Measurements from ENCODE around the gene RBM45.

The RBM45 gene

DNA sequence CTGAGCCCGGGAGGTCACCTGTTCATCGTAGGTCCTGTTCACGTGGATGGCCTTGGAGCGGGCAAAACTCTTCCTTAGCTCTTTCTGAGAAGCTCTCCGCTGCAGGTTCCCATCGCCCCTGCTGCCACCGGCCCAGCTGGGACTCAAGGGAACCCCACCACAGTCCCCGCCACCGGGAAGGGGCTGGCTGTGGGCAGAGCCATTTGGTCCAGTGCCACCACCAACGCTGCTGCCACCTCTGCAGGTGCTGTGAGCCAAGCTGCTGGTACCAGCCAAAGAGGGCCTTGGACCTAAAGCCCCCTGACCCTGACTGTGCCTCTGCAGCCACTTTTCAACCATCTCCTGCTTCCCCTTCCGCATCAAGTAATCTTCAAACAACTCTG is 40.2 kb upstream of the RBM45 start:
- H3K4me3 ChIP-seq (ENCODE audit: insufficient read depth, low read length, poor library complexity, severe bottlenecking): no peak overlapping the region
- H2AFZ ChIP-seq (ENCODE audit: low read depth, low read length, severe bottlenecking): no peak overlapping the region
- H3K27me3 ChIP-seq (ENCODE audit: low read length): no peaks in the 10 kb centered on the region
- TF ChIP-seq, protein P1, sequence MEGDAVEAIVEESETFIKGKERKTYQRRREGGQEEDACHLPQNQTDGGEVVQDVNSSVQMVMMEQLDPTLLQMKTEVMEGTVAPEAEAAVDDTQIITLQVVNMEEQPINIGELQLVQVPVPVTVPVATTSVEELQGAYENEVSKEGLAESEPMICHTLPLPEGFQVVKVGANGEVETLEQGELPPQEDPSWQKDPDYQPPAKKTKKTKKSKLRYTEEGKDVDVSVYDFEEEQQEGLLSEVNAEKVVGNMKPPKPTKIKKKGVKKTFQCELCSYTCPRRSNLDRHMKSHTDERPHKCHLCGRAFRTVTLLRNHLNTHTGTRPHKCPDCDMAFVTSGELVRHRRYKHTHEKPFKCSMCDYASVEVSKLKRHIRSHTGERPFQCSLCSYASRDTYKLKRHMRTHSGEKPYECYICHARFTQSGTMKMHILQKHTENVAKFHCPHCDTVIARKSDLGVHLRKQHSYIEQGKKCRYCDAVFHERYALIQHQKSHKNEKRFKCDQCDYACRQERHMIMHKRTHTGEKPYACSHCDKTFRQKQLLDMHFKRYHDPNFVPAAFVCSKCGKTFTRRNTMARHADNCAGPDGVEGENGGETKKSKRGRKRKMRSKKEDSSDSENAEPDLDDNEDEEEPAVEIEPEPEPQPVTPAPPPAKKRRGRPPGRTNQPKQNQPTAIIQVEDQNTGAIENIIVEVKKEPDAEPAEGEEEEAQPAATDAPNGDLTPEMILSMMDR (IDR thresholded peaks at IDR 0.05; ENCODE audit: insufficient read depth, low read length, poor library complexity, severe bottlenecking): no peak
- TF ChIP-seq EZH2phosphoT487 (conservative IDR thresholded peaks at IDR 0.05; ENCODE audit: low read length): no peak
- no peak overlapping the region for H3K27ac ChIP-seq (ENCODE audit: low read depth, low read length)
- no peak overlapping the region for H3K9ac ChIP-seq (ENCODE audit: low read length)
- no peaks in the 10 kb centered on the region for H3F3A ChIP-seq (ENCODE audit: insufficient read depth)
- H3K9me2 ChIP-seq (replicated peaks; ENCODE audit: insufficient read depth, low read length): no peaks in the 10 kb centered on the region
- no peaks in the 10 kb centered on the region for H3K79me2 ChIP-seq (ENCODE audit: insufficient read depth, low read length)
- H3K36me3 ChIP-seq (ENCODE audit: low read length): no peaks in the 10 kb centered on the region
- no peak overlapping the region for H3K4me2 ChIP-seq (ENCODE audit: low read depth, low read length, poor library complexity, severe bottlenecking)
- H4K20me1 ChIP-seq (ENCODE audit: low read depth, low read length): no peaks in the 10 kb centered on the region
- no peaks in the 10 kb centered on the region for H3K9me3 ChIP-seq (ENCODE audit: insufficient read depth, low read length)

DNA sequence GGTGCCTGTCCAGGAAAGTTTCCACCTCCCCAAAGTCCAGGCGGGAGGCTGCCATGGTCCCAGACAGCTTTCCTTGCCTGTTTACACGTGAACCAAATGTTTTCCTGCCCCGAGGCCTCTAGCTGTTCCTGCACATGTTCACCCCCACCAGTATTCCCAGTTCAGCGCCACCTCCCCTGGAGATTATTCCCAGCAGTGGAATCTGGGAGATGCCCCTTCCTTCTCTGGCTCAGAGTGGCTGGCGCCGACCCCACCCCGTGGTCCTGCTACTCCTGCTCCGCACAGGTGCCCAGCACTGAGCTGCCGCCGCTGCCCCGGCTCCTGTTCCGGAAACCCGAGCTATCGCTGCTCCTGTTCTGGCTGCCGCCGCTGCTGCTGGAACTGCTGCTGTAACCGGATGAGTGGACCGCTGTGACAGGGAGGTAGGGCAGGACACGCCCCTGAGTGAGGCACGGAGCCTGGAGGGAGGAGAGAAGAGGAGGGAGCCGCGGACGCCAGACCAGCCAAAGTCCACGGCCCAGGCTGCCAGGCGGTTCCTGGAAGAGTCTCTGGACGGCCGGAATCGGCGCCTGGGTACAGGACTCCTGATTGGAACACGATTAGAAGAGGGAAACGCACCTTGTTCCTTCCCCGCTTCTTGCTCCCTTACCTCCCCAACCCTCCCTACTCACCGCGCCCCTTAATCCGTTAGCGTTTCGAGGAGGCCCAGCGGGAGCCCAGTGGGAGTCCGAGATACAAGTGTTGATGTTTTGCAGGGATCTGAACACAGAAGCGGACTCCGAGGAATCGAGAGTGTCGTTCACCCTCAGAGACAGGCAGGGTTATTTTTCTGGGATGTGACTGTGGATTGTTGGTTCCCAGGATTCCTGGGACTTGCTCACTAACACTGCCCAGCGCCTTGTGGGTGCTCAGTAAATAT is 39.6 kb upstream of the RBM45 start, which contains the start of gene PDE11A:
Gene PDE11A (minus strand): TSS at position 395 of the 919 bp plus-strand sequence. CDS start 340 bp downstream, at position 55.
- no peak within 1 kb of the TSS for H2AFZ ChIP-seq (ENCODE audit: low read depth, low read length, severe bottlenecking)
- H3K9ac ChIP-seq (ENCODE audit: low read length): no peak within 1 kb of the TSS
- no peak within 1 kb of the TSS for H3K27ac ChIP-seq (ENCODE audit: low read depth, low read length)

DNA sequence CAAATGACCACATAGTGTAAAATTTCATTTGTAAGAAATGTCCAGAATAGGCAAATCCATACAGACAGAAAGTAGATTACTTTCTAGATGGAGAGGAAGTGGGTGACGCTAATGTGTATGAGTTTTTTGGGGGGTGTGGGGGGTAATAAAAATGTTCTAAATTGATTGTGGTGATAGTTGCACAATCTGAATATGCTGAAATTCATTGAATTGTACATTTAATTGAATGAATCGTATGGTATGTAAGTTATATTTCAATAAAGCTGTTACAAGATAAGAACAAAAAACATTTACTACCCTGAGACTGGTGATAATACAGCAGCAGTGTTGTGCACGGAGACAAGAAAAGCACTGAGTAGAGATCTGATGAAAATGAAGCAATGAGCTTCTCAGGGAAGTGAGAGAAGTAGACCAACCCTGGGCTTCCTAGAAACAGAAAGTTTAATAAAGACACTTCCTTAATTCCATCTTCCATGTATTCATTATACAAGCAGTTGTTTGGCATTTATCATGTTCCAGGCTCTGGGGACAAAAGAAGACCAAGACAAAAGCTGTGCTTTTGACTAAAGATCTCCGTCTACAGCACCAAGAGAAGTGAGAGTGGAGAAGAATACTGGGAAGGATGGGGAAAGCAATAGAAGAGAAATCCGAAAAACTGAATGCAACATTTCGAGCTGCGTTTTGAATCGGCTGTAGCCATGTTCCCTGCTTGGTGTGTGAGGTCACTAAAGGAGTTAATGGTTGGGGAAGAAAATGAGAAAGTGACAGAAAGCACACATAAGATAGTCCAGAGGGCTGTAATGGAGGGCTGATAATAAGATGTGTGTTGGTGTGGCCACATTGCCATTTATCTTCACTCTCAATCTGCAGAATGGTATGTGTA is 37.9 kb upstream of the RBM45 start:
- Histone ChIP-seq H3K9me3 (ENCODE audit: insufficient read depth, low read length) (no peaks in the 10 kb centered on the region), H3F3A (ENCODE audit: insufficient read depth) (no peaks in the 10 kb centered on the region), H3K27me3 (ENCODE audit: low read length) (no peaks in the 10 kb centered on the region), H3K9me2 (replicated peaks; ENCODE audit: insufficient read depth, low read length) (no peaks in the 10 kb centered on the region), H3K4me3 (ENCODE audit: insufficient read depth, low read length, poor library complexity, severe bottlenecking) (no peak overlapping the region), H3K79me2 (ENCODE audit: insufficient read depth, low read length) (no peaks in the 10 kb centered on the region), H3K4me2 (ENCODE audit: low read depth, low read length, poor library complexity, severe bottlenecking) (no peak overlapping the region), H3K27ac (ENCODE audit: low read depth, low read length) (no peak overlapping the region), H3K36me3 (ENCODE audit: low read length) (no peaks in the 10 kb centered on the region), H4K20me1 (ENCODE audit: low read depth, low read length) (no peaks in the 10 kb centered on the region), H3K9ac (ENCODE audit: low read length) (no peak overlapping the region), H2AFZ (ENCODE audit: low read depth, low read length, severe bottlenecking) (no peak overlapping the region)
- TF ChIP-seq EZH2phosphoT487 (conservative IDR thresholded peaks at IDR 0.05; ENCODE audit: low read length): no peak
- TF ChIP-seq, protein P1 (IDR thresholded peaks at IDR 0.05; ENCODE audit: insufficient read depth, low read length, poor library complexity, severe bottlenecking): no peak

More for the DNA sequence above, 39.6 kb upstream of the RBM45 start, which contains the start of gene PDE11A:
- no peaks in the 10 kb centered on the region for H3K27me3 ChIP-seq (ENCODE audit: low read length)
- H3K79me2 ChIP-seq (ENCODE audit: insufficient read depth, low read length): no peaks in the 10 kb centered on the region
- TF ChIP-seq, protein P1 (IDR thresholded peaks at IDR 0.05; ENCODE audit: insufficient read depth, low read length, poor library complexity, severe bottlenecking): no peak
- TF ChIP-seq EZH2phosphoT487 (conservative IDR thresholded peaks at IDR 0.05; ENCODE audit: low read length): no peak
- H3K9me2 ChIP-seq (replicated peaks; ENCODE audit: insufficient read depth, low read length): no peaks in the 10 kb centered on the region
- H3K4me3 ChIP-seq (ENCODE audit: insufficient read depth, low read length, poor library complexity, severe bottlenecking): no peak within 1 kb of the TSS
- H3F3A ChIP-seq (ENCODE audit: insufficient read depth): no peaks in the 10 kb centered on the region
- H3K9me3 ChIP-seq (ENCODE audit: insufficient read depth, low read length): no peaks in the 10 kb centered on the region
- no peak within 1 kb of the TSS for H3K4me2 ChIP-seq (ENCODE audit: low read depth, low read length, poor library complexity, severe bottlenecking)
- no peaks in the 10 kb centered on the region for H3K36me3 ChIP-seq (ENCODE audit: low read length)
- no peaks in the 10 kb centered on the region for H4K20me1 ChIP-seq (ENCODE audit: low read depth, low read length)

All from SU-DHL-6 (cell line).